Lower leg skin (tissue), 4 donors: ENCODE results near the gene EN1. TPM values are rescaled to one million over a fixed set of nuclear protein-coding genes. Genes with fewer than 3 reads are reported as not detected.

Source experiments
- DNase-seq, 2 donors: peaks; one replicate each; pipeline ENCODE4 v3.0.0-alpha.2; 2019; ENCODE audit warnings: low spot score in 2 of 2
- H3K4me3 ChIP-seq: fragments of 200-600 bp; sonication (generic); 2 replicates; pipeline ENCODE4 v1.5.1; 2017; ENCODE audit warnings: mild to moderate bottlenecking, low read depth; ENCODE audit not compliant: poor library complexity, severe bottlenecking
- CTCF ChIP-seq, 3 donors: fragments of 450-650 bp; IDR thresholded peaks; one replicate each; pipeline ENCODE4 v1.5.1; 2016; ENCODE audit warnings: antibody characterized with exemption in 3 of 3, mild to moderate bottlenecking in 3 of 3, moderate library complexity in 2 of 3
- POLR2A ChIP-seq, 2 donors: fragments of 450-650 bp; IDR thresholded peaks; one replicate each; pipeline ENCODE4 v1.6.1; 2016 to 2017; ENCODE audit warnings: antibody characterized with exemption in 2 of 2, mild to moderate bottlenecking in 1 of 2, moderate library complexity in 1 of 2
- WGBS, 2 donors: methylation state at CpG; one replicate each; pipeline ENCODE4 v1.1.5; 2018; 5-methylcytosine and 5-hydroxymethylcytosine counted together
- intact Hi-C: fragments of 100-400 bp; cut with DNase I; formaldehyde crosslinking; loops from one replicate; pipeline ENCODE4 v1.15.0; 2023; ENCODE audit warnings: low total_unique reads
- total RNA-seq, 4 donors: library from RNA; depleted of rRNA; stranded (reverse); fragments of >200 nt; gene quantifications; one replicate each; pipeline ENCODE4 v1.1.0, GENCODE V29; 2016

Gene EN1
- total RNA-seq, 4 donors from 2014 or later, result 10.2 to 23.2 (median 17.7) TPM

- DNase-seq, result peak in 1 of 2 donors; percentile 87
- 16 to 18% methylated on average over 60 to 61 of the region's 61 CpGs for WGBS, 2 donors
- TF ChIP-seq POLR2A (IDR thresholded peaks at IDR 0.05) (no peak), CTCF (IDR thresholded peaks at IDR 0.05) (no peak)
- peak overlapping the region; percentile 35 for H3K4me3 ChIP-seq
- intact Hi-C loops, result no loop called here
These were observed 12.3 kb downstream of the EN1 start for GRCh38 chr2:118834901-118835745.

- no peak for TF ChIP-seq POLR2A (IDR thresholded peaks at IDR 0.05)
- no peak for TF ChIP-seq CTCF (IDR thresholded peaks at IDR 0.05)
- intact Hi-C loops, result no loop called here
- 33 to 55% methylated on average over 18 of the region's 18 CpGs for whole genome bisulfite sequencing, 2 donors
- H3K4me3 ChIP-seq, result no peak overlapping the region
- DNase-seq, result peak in 1 of 2 donors; percentile 85
These were observed 13.0 kb downstream of the EN1 start for GRCh38 chr2:118834440-118834810.

- H3K4me3 ChIP-seq, result no peak overlapping the region
- intact Hi-C loops, result no loop called here
These were observed 13.6 kb downstream of the EN1 start for GRCh38 chr2:118833716-118834439.

GRCh38 chr2:118832791-118833715 lies 14.4 kb downstream of the EN1 start:
- peak in 1 of 2 donors; percentile 87 for DNase-seq
- intact Hi-C loops, result no loop called here
- WGBS, 2 donors, result 34 to 35% methylated on average over 36 of the region's 36 CpGs
- H3K4me3 ChIP-seq, result no peak overlapping the region
- no peak for TF ChIP-seq POLR2A (IDR thresholded peaks at IDR 0.05)
- no peak for TF ChIP-seq CTCF (IDR thresholded peaks at IDR 0.05)

More at GRCh38 chr2:118833716-118834439, 13.6 kb downstream of the EN1 start:
- DNase-seq, result peak in 1 of 2 donors; percentile 85
- 58 to 66% methylated on average over 35 of the region's 35 CpGs for WGBS, 2 donors
- TF ChIP-seq CTCF (IDR thresholded peaks at IDR 0.05), result no peak
- TF ChIP-seq POLR2A (IDR thresholded peaks at IDR 0.05), result no peak

GRCh38 chr2:118832071-118832790 lies 15.2 kb downstream of the EN1 start:
- peak in 1 of 2 donors; percentile 64 for DNase-seq
- no peak overlapping the region for H3K4me3 ChIP-seq
- 46 to 52% methylated on average over 10 of the region's 10 CpGs for WGBS, 2 donors
- intact Hi-C loops, result no loop called here
- TF ChIP-seq POLR2A (IDR thresholded peaks at IDR 0.05) (no peak), CTCF (IDR thresholded peaks at IDR 0.05) (no peak)
